ENCODE measurements around the gene PISD. TPM values are rescaled to one million over a fixed set of nuclear protein-coding genes. Genes with fewer than 3 reads are reported as not detected.

Gene PISD
- total RNA-seq, 4 donors from 2014 or later, result 33.7 to 111 (median 47.7) TPM

DNA sequence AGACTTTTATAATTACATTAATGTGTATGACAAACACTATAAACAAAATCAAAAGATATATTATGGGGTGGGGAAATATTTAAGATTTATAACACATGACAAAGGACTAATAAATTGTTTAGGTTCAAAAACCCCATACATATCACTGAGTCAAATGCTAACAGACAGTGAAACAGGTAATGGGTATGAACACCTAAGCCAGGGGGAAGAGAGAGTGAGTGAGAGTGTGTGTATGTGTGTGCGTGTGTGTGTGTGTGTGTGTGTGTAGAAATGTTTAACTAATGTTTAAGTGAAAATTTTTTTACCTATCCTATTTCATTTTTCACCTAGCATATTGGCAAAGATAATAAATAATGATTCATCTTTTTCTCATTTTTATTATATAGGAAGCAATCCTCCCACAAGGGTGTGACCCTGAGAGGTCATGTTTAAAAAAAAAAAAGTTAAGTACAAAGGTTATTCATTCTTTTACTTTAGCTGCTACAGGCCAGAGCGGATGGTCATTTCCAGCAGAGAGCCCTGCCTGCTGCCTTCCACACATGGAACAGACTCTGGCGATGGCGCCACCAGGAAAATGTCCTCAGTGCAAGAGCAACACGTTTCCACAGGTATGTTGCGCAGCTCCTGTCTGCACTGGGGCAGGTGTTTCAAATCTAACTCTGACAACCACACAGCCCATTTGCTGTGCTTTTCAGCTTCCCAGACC is 72.9 kb downstream of the PISD start:
- in situ Hi-C loops (cut with MboI; ENCODE audit: low pct_ligation_motif_present in 1 of 4, low pct_unique_long_range_greater_than_20kb in 1 of 4, low sequenced_read_pairs in 3 of 4), result no loop called here
- Histone ChIP-seq H3K27ac (peak overlapping the region in 2 of 4 donors; percentile 51 to 53), H3K27me3 (no peaks in the 10 kb centered on the region), H3K9me3 (no peaks in the 10 kb centered on the region), H3K36me3 (peaks cover 0 to 19% (median 3%) of the 10 kb centered on the region in 4 donors), H3K4me1 (peaks cover 0 to 3% (median 0%) of the 10 kb centered on the region in 4 donors), H3K4me3 (no peak overlapping the region)
- 47 to 78% methylated on average over 2 to 6 of the region's 6 CpGs for WGBS, 2 donors (ENCODE audit: low coverage in 1 of 2)
- TF ChIP-seq POLR2A (IDR thresholded peaks at IDR 0.05) (peak; percentile 39), POLR2AphosphoS5 (IDR thresholded peaks at IDR 0.05) (peak in 2 of 3 donors; percentile 51 to 67)
- TF ChIP-seq, protein P1, sequence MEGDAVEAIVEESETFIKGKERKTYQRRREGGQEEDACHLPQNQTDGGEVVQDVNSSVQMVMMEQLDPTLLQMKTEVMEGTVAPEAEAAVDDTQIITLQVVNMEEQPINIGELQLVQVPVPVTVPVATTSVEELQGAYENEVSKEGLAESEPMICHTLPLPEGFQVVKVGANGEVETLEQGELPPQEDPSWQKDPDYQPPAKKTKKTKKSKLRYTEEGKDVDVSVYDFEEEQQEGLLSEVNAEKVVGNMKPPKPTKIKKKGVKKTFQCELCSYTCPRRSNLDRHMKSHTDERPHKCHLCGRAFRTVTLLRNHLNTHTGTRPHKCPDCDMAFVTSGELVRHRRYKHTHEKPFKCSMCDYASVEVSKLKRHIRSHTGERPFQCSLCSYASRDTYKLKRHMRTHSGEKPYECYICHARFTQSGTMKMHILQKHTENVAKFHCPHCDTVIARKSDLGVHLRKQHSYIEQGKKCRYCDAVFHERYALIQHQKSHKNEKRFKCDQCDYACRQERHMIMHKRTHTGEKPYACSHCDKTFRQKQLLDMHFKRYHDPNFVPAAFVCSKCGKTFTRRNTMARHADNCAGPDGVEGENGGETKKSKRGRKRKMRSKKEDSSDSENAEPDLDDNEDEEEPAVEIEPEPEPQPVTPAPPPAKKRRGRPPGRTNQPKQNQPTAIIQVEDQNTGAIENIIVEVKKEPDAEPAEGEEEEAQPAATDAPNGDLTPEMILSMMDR (IDR thresholded peaks at IDR 0.05), result no peak
- intact Hi-C loops (cut with DNase I; ENCODE audit: low total_unique reads), result no loop called here
- peak; percentile 31 for DNase-seq

DNA sequence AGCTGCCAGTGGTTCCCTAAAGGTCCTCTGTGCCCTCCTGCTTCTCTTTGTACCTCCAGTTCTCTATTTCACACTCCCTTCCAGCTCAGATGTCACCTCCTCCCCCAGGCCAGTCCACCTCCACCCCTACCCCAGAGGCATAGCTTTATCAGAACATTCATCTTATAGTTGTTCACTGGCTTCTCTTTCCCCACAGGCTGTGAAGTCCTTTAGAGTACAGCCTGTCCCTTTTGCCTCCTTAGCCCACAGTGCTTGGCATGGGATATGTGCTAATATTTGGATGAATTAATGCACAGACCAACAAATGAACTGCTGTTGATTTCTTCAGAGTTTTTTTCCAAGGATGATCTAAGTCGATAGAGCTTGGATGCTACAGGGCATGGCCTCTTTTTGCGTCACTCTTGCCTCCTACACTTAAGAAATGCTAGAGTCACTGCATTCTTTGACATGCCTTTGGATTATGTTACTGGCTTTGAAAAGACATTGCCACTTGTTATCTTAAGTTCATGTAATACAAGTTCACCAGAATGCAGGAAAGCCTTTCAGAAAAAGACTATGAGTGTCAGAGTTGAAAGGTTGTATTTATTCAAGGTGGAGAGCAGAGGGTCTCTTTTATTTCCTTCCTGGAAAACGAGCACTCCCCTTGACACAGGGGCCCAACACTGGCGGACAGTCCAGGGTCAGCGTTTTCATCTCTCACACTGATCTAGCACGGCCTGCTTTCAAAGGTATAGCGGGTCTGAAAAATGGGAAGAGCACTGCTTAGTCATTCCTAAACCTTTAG is 75.7 kb downstream of the PISD start:
- TF ChIP-seq POLR2A (IDR thresholded peaks at IDR 0.05), result no peak
- TF ChIP-seq EP300 (IDR thresholded peaks at IDR 0.05; ENCODE audit: low read depth), result no peak
- TF ChIP-seq, protein P1 (IDR thresholded peaks at IDR 0.05), result no peak
- no peak for TF ChIP-seq POLR2AphosphoS5 (IDR thresholded peaks at IDR 0.05)
- 65 to 78% methylated on average over 4 to 7 of the region's 7 CpGs for WGBS, 2 donors (ENCODE audit: low coverage in 1 of 2)
- no peaks in the 10 kb centered on the region for H3K9me3 ChIP-seq
- peaks cover 0 to 19% (median 3%) of the 10 kb centered on the region in 4 donors for H3K36me3 ChIP-seq
- in situ Hi-C loops (cut with MboI; ENCODE audit: low pct_ligation_motif_present in 1 of 4, low pct_unique_long_range_greater_than_20kb in 1 of 4, low sequenced_read_pairs in 3 of 4) (no loop called here), intact Hi-C loops (cut with DNase I; ENCODE audit: low total_unique reads) (no loop called here)
- no peaks in the 10 kb centered on the region for H3K27me3 ChIP-seq
- H3K4me3 ChIP-seq, result no peak overlapping the region
- peaks cover 0 to 3% (median 0%) of the 10 kb centered on the region in 4 donors for H3K4me1 ChIP-seq
- DNase-seq, result no peak
- H3K27ac ChIP-seq, result no peak overlapping the region

DNA sequence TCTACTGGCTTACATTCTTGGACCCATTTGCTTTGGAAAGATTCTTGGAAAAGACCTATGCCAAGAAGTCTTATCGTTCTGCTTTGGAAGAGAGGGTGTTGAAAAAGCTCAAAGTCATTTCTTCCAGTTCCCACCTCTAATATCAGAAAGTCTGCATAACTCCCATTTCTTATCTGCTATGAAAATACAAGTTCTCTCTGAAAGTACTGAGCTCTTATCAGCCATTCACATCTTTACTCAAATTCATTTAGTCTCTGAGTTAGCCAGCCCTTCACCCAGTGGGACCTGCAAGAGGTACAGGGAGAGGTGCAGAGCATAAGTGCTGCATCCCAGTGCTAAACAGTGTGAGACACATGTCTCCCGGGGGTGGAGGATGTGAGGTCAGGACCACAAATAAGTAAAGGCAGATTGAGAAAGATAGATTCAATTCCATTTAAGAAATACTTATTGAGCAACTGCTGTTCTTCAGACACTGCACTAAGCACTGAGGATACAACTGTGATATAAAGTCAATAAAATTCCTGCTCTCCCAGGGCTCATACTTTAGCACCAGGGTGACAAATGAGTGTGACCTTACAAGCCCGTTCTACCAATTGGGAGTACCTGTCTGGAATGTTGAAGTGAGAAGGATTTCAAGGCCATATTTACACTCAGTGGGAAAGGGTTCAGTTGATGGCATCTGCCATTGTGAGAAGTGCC is 76.7 kb downstream of the PISD start:
- in situ Hi-C loops (cut with MboI; ENCODE audit: low pct_ligation_motif_present in 1 of 4, low pct_unique_long_range_greater_than_20kb in 1 of 4, low sequenced_read_pairs in 3 of 4), result no loop called here
- no peaks in the 10 kb centered on the region for H3K9me3 ChIP-seq
- no peak overlapping the region for H3K27ac ChIP-seq
- no peaks in the 10 kb centered on the region for H3K27me3 ChIP-seq
- TF ChIP-seq POLR2AphosphoS5 (IDR thresholded peaks at IDR 0.05), result no peak
- peaks cover 0 to 3% (median 0%) of the 10 kb centered on the region in 4 donors for H3K4me1 ChIP-seq
- DNase-seq, result no peak
- 50 to 77% methylated on average over 2 to 3 of the region's 3 CpGs for WGBS, 2 donors (ENCODE audit: low coverage in 1 of 2)
- H3K4me3 ChIP-seq, result no peak overlapping the region
- H3K36me3 ChIP-seq, result peaks cover 0 to 19% (median 3%) of the 10 kb centered on the region in 4 donors
- intact Hi-C loops (cut with DNase I; ENCODE audit: low total_unique reads), result no loop called here

DNA sequence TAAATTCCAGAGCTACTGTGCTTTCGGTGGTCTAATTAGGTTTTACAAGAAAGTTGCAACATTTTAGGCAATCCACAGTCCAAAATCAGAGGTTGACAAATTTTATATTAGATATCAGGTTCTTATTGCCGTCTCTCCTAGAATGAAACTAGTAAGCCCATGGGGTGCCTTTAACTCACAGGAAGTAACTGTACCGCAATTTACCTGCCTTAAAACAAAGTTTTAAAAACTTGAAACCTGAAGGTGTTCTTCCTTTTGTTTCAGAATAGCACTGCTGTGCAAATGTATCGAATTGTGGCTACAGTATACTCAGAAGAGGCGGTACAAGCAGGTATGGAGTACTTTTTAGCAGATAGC is 77.2 kb downstream of the PISD start:
- Histone ChIP-seq H3K27me3 (no peaks in the 10 kb centered on the region), H3K27ac (no peak overlapping the region), H3K4me3 (no peak overlapping the region), H3K36me3 (peaks cover 0 to 19% (median 3%) of the 10 kb centered on the region in 4 donors), H3K9me3 (no peaks in the 10 kb centered on the region), H3K4me1 (peaks cover 0 to 3% (median 0%) of the 10 kb centered on the region in 4 donors)
- DNase-seq, result no peak
- in situ Hi-C loops (cut with MboI; ENCODE audit: low pct_ligation_motif_present in 1 of 4, low pct_unique_long_range_greater_than_20kb in 1 of 4, low sequenced_read_pairs in 3 of 4) (no loop called here), intact Hi-C loops (cut with DNase I; ENCODE audit: low total_unique reads) (no loop called here)
- WGBS, 2 donors (ENCODE audit: low coverage in 1 of 2), result 90 to 93% methylated on average over 5 of the region's 5 CpGs
- no peak for TF ChIP-seq POLR2AphosphoS5 (IDR thresholded peaks at IDR 0.05)
- no peak for TF ChIP-seq POLR2A (IDR thresholded peaks at IDR 0.05)
- TF ChIP-seq, protein P1 (IDR thresholded peaks at IDR 0.05), result no peak
- no peak for TF ChIP-seq EP300 (IDR thresholded peaks at IDR 0.05; ENCODE audit: low read depth)
